ENCODE measurements around the gene PTPRT.

The PTPRT gene

DNA sequence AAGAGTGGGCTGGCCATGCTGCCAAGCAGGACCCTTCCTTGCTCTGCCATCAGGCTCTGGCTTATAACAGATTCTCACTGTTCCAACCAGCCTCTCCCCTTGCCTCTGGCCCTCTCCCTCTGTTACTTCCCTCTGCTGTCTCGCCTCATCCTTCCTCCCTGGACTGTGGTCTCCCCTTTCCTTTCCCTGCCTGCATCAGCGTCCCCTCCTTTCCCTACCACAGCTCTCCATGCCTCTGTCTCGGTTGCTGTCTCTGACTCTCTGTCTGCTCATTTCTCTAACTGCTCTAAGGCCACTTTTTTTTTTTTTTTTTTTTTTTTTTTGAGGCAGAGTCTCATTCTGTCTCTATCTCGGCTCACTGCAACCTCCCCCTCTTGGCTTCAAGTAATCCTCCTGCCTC is 173.4 kb downstream of the PTPRT start:
- no peak for DNase-seq

DNA sequence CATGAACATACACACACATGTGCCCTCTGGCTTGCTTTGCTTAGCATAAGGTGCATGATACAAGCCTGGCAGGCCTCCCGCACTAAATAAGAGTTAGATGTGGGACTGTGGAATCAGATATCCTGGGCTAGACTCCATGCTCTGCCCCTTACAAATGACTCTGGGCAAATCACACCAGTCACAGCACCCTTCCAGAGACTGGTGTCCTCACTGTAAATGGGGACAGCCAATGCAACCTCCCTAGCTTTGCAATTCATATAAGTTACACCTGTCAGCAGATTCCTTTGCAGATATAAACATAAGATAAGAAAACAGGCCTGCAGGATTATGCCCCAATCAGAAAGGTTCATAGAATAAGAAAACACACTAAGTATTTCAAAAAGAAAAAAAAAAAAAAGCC is 174.1 kb downstream of the PTPRT start:
- DNase-seq: no peak

DNA sequence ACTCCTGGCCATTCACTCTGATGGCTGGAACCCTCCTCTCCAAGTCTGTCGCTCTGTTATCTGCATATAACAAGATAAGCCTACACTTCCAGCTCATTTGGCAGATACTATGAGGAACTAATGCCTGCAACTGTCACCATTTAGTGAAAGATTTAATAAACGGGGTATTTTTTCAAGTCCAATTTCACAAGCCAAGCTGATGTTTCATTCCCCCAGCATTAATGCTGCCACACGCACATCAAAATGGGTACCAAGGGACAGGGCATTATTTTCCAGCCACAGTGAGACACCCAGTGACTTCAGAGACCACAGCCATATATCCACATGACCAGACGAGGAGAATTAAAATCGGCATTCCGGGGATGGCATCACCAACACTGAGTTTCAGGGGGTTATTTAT is 175.5 kb downstream of the PTPRT start:
- DNase-seq: no peak

DNA sequence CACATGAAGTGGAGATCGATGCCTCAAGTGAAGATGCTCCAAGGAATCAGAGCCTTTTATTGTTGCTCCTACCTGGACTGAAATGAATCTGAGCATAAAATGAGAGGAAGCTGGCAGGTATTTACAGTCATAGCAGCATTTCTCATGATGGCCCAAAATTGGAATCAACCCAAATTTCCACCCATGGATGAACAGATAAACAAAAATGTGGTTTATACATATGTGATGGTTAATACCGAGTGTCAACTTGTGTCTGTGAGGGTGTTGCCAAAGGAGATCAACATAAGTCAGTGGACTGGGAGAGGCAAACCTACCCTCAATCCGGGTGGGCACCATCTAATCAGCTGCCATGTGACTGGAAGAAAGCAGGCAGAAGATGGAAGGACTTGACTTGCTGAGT is 178.2 kb downstream of the PTPRT start:
- no peak for DNase-seq

DNA sequence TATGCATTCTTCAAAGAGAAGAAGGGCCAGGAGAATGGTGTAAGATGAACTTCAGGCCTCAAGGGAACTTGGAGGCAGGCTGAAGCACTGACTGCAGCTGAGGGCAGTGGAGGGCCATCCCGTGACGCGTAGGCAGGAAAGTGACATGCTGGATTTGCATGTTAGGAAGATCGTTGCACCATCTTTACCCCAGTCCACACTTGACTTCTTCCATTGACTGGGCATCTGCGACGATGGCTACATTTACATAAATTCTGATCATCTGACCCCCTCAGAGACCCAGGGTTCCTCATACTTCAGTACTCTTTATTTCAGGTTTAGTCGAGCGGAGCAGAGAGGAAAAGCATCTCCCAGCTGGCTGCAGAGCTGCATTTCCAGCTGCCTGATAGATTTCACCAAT is 180.2 kb downstream of the PTPRT start:
- no peak for DNase-seq

DNA sequence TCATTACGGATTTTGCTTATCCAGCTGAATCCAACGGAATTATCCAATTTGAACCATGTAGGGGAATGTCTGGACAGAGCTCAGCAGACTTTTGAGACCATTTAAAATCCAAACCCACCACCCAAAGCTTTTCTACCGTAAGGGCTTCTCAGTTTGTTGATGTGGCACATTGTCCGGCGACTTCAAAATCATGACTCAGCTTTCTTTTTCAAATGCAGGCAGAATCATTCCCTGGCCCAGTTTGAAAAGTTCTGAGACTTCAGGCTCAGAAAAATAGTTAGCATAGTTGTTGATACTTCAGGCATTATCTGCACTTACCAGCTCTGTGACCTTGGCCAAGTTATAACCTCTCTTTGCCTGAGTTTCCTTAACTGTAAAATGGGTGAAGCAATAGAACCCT is 182.2 kb downstream of the PTPRT start:
- DNase-seq: no peak

DNA sequence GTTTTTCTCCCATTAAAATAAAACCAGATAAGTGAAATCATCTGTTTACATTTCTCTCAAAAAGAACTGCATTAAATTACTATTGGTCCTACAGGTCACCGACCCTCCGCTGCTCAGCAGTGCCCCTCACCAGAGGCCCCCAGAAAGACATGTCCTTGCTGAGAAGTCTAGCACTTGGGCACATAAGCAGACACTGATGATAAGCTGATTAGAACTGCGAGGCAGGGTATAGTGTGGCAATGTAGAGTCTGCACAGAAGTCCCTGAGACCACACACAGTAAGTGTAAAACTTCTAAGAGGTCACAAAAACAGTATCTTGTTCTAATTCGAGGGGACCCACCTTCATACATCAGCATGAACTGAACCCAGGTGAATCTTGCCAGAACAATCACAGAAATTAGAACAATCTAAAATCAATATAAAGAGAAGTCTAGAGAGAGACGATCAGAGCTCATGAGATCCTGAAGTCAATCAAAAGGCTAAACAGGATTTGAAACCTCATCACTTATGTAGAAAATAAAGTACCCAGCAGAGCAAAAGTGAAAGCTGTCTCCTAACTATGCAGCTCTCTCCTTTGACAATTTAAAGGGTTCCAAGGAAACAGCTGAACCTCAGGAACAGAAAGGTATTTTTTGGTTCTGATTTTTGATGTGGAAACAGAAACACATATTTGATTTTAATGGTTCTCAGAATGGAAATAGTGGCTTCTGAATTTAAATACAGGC is 182.9 kb downstream of the PTPRT start:
- no peak for DNase-seq

DNA sequence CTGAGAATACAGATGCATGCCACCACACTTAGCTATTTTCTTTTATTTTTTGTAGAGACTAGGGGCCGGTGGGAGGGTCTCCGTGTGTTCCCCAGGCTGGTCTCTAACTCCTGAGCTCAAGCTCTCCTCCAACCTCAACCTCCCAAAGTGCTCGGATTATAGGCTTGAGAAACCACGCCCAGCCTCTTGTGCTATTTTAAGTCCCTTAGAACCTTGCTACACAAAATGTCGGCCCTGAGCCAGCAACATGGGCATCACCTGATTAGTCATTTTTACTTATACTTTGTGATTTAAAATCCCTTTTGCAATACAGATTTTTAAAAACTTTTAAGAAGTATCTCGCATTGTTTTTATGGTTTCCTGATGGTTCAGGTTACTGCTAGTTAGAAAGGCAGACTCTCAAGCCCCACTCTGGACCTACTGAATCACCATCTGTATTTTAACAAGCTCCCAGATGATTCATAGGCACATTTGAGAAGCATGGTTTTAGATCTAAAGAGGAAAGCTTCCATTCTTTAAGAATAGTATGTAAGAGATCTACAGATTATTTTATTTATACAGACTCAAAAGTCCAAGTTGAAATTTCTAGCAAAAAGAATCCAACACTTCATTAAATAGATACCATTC is 186.3 kb downstream of the PTPRT start:
- DNase-seq: no peak

DNA sequence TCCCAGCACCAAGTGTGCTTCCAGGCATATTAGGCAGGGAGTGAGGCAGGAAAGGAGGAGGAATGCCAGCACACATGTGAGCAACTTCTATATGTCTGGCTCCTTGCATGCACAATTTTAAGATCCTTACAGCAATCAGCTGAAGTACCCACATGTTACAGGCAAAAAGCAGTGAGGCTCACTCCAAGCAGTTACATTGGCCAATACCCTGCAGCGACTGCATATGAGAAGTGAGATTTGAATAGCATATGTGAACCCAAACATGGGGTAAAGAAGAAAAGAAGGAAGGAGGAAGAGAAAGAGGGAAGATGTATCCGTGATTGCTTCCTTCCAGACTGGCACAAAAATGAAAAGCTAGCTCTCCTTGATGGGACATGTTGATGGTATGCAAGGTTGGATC is 193.6 kb downstream of the PTPRT start:
- no peak for DNase-seq

DNA sequence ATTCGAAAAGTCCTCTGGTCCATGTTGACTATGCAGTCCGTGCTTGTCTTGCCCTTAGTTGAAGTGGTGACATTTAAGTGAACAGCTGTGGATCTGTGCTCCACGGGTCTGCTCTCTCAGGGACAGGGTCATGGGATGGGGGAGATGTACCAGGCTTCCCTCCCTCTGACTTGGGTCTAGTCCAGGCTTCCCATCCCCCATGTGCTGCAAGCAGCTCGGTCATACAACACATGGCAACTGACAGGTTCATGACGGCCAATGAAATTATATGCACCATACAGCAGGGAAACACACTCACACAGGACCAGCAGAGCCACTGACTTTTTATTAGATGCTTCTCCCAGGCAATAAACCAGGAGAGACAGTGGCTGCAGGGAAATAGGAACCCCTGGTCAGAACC is 201.4 kb downstream of the PTPRT start:
- DNase-seq: no peak

DNA sequence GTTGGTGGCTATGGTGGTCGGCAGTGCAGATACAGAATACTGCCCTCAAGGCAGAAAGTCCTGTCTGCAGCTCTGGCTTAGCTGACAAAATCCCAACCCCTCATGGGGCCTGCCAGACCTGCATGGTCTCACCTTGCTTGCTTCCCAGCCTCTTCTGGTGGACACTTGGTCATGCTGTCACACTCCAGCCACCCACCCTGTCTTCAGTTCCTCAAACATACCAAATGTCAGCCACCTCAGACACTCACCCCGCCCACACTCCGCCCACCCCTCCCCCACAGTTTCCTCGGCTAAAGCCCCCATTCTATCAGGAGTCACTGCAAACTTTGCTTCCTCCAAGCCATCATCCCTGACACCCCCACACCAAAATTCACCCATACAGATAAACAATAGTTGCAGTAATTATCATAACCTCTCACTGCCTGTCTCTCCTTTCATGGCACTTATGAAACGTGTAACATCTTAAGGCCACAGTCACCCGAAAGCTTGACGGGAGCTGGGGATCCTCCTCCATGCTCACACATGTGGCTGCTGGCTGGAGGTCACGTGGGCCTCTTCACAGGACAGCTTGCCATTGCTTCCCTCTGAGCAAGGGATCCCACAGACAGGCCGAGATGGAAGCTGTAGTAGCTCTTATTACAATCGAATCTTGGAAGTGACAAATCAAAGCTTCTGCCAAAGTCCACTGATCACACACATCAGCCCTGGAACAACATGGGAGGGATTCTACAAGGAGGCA is 202.2 kb downstream of the PTPRT start:
- no peak for DNase-seq

DNA sequence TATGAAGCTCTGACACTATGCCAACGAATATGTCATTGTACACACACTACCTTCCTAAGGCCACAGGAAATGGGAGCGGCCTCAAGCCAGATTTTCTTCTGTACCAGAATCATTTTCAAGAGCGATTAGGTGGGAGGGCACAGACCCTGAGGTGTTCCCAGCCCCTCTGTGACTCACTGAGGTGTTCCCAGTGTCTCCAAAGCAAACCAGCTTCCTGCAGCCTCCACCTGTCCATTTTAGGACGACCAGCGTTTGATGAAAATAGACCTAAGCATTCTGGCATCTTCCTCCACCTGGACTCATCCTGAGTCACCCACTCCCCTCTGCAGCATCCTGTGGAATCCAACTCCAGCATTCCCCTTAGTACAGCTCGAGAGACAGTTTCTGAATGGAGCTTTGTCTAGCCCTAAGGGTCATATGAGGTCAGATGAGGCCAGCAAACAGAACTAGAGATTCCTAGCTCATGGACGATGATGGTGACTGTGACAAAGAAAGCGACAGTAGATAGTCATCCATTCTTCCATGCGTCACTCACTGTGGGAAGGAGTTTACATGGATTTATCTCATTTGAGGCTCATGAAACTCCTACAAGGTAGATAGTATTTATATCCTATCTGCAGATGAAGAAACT is 203.4 kb downstream of the PTPRT start:
- DNase-seq: no peak

DNA sequence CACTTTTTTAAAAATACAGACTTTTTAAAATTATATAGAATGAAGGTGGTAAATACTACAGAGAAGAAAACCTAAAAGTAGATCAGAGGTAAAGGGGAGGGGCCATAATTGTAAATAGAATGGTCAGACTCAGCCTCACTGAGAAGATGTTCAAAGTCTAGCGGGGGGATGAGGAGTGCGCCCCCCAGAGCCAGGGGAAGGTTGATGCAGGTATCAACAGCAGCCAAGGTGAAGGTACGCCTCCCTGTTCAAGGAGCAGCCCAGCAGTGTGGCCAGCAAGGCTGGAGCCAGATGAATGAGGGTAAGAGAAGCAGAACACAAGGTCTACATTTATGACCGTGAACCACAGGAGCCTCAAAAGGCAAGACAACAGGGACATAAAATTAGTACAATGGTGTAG is 204.1 kb downstream of the PTPRT start:
- DNase-seq: no peak

DNA sequence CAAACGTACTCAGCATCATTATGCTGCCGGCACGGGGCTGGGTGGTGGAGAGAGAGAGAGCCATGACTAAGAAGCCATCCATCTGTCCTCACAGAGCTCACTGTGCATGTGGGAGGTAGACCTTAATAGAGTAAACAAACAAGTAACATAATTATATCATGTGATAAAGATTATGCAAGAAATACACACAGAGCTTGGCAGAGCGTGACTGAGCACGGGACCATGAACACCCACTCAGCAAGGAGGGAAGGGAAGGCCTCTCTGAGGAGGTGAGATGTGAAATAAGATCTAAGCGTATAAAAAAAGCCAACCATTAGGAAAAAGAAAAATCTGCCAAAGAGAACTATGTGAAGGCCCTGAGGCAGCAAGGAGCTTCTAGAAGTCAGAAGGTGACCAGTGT is 207.5 kb downstream of the PTPRT start:
- DNase-seq: no peak

DNA sequence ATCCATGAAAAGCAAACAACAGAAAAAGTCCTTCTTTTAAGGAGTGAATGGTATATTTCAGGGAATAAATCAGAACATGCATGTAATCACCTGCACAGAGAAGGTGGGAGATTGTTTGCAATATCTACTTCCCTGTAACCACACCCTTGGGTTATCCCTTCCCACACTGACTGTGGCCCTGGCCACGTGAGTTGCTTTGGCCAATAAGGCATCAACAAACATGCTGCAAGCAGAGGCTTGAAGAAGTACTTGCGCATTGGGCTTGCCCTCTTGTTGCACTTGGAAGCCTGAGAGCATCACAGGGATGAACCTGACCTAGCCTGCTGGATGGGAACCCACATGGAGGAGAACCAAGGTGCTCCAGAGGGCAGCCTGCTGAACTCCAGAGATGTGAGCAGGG is 208.5 kb downstream of the PTPRT start:
- DNase-seq: no peak

DNA sequence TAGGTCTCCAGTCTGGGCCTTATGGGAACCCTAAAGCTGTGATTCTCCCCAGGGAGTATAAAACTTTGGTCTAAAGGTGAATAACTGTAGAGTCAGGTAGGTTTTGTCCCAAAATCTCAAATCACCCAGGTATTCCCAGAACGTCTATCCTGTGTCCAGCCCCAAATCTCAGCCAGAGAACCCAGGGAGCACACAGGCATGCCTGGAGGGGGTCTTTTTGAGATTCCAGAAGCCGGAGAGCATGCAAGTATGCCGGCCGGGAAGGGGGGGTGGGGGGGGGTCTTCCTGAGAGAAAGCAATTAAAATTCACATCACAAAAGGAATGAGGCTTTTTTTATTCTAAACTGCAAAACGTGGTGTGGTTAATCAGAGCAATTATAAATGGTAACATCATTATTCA is 210.0 kb downstream of the PTPRT start:
- no peak for DNase-seq

DNA sequence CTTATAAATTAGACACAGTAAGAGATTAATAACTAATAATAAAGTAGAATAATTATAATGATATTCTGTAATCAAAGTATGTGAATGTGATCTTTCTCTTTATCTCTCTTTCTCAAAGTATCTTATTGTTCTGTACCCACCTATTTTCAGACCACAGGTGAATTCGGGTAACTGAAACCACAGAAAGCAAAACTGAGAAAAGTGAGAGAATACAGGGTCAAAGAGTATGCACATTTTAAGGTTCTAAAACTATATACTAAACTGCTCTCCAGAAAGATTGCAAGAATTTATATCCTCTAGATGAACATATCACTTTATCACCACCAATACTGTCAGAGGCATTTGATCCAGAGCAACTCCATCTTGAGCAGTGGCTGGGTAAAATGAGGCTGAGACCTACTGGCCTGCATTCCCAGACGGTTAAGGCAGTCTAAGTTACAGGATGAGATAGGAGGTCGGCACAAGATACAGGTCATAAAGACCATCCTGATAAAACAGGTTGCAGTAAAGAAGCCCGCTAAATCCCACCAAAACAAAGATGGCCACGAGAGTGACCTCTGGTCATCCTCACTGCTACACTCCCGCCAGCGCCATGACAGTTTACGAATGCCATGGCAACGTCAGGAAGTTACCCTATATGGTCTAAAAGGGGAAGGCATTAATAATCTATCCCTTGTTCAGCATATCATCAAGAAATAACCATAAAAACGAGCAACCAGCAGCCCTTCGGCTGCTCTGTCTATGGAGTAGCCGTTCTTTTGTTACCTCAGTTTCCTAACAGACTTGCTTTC is 211.3 kb downstream of the PTPRT start:
- no peak for DNase-seq

DNA sequence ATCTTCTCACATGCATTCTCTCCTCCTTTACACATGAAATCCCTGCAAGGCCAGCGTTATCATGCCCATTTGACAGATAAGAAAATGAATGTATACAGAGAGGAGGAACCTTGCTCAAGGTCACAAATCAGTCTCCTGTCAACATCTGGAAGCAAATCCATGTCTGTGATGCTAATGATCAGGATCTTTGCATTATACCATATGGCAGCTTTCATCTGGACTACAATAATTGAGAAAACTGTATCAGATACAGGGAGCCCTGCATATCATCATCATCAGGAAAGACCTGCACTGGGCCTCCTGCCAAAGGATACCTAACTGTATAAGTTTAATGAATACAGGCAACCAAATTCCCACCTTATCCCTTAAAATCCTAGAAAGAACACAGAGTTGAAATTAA is 213.7 kb downstream of the PTPRT start:
- DNase-seq: no peak

DNA sequence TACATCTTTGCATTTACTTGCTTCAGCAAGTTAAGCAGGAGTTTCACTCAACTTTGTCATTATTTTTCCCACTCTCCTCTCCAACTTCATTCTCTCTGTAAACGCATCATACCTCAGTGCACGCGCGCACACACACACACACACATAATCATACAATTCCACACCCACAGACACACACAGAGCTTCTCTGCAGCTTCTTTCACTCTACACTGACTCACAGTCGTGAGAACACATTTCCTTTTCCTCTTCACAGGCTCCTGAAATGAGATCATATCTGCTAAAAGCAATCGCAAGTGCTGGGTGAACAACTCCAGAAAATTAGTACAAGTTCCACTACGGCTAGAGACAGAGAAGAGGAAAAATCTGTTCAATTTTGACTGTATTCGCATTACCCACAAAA is 215.4 kb downstream of the PTPRT start:
- no peak for DNase-seq

DNA sequence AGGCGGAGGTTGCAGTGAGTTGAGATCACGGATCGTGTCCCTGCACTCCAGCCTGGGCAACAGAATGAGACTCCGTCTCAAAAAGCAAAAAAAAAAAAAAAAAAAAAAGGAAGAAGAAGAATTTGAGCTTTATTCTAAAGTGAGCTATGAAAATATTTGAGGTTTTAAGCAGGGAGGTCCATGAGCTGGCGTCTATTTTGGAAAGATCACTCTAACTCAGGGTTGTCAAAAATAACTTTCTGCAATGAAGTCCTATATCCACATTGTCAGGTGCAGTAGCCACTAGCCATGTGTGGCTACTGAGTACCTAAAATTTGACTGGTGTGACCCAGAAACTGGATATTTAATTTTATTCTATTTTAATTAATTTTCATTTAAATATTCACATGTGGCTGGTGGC is 217.1 kb downstream of the PTPRT start:
- no peak for DNase-seq

DNA sequence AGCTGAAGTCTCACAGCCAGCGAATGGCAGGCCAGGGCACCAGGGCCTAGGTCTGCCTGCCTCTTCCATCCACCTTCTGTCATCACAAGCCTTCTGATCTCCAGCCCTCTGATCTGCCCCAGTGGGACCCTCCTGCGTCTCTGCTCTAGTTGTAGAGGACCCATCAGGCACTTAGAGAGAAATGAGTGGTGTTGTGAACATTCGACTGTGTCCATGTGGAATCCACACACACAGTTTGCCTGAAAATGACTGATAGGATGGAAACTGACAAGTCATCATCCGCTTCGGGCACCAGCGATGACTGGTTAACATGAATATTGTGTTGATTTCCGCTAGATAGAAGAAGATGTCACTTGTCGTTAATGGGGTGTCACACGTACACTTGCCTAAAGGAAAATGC is 221.0 kb downstream of the PTPRT start:
- DNase-seq: no peak

DNA sequence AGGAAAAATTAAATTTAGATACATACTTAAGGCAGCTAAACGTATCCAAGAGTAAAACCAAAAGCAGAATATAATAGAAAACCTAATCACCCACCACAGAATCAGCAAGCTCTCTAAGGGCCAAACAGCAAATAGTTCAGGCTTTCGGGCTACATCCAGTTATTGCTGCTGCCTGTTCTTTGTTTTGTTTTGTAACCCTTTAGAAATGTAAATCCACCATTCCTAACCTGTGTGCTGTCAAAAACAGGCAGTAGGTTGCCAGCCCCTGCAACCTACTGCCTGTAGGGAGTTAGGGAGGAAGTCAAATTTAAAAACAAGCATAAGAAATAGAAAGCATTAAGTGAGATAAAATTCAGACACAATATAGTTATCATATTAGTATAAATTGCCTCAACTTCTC is 225.9 kb downstream of the PTPRT start:
- DNase-seq: no peak

DNA sequence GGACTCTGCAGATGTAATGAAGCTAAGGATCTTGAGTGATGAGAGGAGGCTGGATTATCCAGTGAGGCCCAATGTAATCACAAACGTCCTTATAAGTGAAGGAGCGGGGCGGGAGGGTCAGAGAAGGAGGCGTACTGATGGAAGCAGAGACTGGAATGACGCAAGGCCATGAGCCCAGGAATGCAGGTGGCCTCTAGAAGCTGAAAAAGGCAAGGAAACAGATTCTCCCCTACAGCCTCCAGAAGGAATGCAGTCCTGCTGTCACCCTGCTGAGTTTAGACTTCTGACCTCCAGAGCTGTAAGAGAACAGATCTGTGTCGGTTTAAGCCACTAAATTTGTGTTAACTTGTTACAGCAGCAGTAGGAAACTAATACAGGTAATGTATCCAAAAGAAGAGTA is 227.9 kb downstream of the PTPRT start:
- DNase-seq: no peak
